ENCODE measurements around the gene PRDM7. TPM values are rescaled to one million over a fixed set of nuclear protein-coding genes. Genes with fewer than 3 reads are reported as not detected.
"Not testable (repeated sequence)": the region's sequence is repeated elsewhere in the genome, so short reads cannot be mapped to it uniquely, and the experiment has no call there.

Gene PRDM7
- polyA plus RNA-seq, 1 donor, result 0.91 TPM

DNA sequence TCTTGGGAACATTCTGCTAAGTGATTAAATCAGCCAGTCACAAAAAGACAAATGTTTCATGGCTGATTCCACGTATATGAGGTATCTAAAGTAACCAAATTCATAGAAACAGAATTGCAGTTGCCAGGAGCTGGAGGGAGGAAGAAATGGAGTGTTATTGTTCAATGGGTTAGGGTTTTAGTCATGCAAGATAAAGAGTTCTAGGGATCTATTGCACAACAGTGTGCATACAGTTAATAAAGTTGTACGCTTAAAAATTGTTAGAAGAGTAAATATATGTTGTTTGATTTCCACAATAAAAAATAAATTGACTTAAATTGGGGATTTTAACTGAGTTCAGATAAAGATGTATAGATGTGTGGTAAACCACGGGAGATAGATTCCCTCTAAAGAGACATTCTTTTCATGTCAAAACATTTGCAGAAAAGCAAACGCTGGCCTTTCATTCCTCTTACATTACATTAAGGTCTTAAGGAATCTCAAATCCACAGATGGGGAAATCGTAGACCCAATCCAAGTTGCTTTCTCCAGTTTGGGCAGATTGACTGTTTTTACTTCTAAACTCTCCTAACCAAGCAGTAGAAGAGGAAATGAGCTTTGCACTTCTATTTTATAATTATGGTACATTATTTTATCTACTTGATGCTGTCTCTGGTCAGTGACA is 4.6 kb downstream of the PRDM7 start:
- DNase-seq, result no peak

DNA sequence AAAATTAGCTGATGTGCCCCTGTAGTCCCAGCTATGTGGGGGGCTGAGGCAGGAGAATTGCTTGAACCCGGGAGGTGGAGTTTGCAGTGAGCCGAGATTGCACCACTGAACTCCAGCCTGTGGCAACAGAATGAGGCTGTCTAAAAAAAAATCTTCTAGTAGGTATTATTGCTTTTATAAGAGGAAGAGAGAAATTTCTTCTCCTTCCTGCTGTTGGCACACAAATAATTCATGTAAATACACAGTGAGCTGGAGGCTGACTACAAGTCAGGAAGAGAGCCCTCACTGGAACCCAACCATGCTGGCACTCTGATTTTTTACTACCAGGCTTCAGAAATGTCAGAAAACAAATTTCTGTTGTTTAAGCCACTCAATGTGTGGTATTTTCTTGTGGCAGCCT is 6.7 kb downstream of the PRDM7 start:
- no peak for DNase-seq

DNA sequence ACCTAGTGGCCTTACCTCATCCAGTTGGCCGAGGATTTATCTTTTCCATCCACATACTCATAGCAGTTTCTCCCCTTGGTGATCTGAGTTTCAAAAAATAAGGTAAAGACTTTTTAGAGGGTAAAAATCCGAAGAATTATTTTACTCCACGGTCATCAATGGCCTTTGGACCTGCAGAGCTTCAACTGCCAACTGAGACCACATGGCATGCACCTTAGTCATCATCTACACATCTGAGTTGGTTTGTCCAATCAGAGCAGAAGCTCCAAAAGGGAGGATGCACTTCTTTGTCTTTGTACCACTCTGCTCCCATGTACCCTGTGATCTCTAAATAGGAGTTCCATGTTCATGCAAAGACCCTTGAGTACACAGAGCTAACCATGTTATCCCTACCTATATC is 15.7 kb downstream of the PRDM7 start:
- no peak for DNase-seq

DNA sequence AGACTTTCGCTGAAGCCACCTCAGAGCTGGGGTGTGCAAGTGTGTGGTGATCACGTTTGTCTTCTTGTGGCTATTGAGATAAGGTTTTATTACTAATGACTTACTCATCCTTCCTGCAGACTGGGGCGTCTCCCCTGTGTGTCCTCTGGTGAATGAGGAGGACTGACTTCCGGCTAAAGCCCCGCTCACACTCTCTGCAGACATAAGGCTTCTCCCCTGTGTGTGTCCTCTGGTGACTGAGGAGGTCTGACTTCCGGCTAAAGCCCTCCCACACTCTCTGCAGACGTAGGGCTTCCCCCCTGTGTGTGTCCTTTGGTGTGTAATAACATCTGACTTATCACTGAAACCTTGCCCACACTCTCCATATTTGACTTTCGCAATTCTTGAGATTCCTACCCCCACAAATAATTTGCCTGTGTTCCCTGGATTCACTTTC is 19.4 kb downstream of the PRDM7 start:
- no peak for DNase-seq

DNA sequence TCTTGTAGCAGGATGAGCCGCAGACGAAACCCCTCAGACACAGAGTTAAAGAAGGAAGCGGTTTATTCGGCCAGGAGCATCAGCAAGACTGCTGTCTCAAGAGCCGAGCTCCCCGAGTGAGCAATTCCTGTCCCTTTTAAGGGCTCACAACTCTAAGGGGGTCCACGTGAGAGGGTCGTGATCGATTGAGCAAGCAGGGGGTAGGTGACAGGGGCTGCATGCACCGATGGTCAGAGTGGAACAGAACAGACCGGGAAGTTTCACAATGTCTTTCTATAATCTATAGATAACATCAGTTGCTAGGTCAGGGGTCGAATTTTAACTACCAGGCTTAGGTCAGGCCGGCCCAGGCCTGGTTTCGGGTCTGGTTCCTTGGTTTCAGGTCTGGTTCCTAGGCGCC is 20.6 kb downstream of the PRDM7 start:
- DNase-seq, result not testable (repeated sequence)

DNA sequence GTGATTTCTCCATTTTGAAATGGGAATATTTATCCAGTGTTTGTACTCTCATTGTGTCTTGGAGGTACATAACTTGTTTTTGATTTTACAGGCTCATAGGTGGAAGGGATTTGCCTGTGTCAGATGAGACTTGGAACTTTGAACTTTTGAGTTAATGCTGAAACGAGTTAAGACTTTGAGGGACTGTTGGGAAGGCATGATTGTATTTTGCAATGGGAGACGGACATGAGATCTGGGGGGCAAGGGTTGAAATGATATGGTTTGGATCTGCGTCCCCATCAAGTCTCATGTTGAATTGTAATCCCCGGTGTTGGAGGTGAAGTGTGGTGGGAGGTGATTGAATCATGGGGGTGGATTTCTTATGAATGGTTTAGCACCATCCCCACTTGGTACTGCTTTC is 21.8 kb downstream of the PRDM7 start:
- DNase-seq, result no peak

DNA sequence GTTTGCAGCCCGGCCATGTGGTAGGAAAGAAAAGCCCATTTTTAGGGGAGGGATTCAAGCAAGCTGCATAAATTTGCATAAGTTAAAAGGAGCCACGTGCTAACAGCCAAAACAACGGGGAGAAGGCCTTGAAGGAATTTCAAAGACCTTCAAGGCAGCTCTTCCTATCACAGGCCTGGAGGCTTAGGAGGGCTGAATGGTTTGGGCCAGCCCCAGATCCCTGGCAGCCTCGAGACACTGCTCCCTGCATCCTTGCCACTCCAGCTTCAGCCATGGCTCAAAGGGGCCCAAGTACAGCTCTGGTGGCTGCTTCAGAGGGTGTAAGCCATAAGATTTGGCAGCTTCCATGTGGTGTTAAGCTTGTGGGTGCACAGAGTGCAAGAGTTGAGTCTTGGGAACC is 22.6 kb downstream of the PRDM7 start:
- DNase-seq, result no peak

DNA sequence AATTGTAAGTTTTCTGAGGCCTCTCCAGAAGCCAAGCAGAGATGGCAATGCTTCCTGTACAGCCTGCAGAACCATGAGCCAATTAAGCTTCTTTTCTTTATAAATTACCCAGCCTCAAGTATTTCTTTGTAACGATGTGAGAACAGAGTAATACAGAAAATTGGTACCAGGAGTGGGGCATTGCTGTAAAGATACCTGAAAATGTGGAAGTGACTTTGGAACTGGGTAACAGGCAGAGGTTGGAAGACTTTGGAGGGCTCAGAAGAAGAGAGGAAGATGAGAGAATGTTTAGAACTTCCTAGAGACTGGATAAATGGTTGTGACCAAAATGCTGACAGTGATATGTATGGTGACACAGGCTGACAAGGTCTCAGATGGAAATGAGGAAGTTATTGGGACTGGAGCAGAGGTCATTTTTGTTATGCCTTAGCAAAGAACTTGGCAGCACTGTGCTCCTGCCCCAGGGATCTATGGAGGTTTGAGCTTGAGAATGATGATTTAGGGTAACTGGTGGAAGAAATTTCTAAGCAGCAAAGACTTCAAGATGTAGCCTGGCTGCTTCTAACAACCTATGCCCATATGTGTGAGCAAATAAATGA is 23.1 kb downstream of the PRDM7 start:
- DNase-seq, result no peak

DNA sequence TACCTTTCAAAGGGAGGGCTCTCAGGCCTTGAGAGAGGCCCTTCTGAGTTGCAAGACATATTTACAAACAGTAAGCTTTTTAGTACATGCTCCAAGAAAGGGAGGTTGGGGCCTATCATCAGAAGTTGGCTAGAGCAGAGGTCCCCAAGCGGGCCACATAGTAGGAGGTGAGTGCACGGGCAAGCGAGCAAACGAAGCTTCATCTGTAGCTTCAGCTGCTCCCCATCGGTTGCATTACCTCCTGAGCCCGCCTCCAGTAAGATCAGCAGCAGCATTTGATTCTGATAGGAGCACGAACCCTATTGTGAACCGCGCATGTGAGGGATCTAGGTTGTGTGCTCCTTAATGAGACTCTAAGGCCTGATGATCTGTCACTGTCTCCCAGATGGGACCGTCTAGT is 26.2 kb downstream of the PRDM7 start:
- no peak for DNase-seq

DNA sequence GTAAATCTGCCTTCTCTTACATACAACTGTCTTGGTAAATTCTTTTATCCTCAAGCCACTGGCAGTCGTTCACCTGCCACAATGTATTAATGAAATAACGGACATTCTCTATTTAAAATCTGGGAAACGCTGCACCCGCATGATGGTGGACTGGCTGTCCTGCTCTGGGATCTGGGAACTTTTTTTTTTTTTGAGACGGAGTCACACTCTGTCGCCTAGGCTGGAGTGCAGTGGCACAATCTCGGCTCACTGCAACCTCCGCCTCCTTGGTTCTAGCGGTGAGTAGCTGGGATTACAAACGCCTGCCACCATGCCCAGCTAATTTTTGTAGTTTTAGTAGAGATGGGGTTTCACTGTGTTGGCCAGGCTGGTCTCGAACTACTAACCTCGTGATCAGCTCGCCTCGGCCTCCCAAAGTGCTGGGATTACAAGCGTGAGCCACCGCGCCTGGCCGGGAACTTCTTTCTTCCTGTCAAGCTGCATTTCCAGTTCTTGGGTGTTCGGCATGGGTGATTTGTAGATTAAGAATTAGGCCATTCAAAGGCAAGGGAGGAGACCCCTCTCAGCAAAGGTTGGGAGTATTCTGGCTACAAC is 28.3 kb downstream of the PRDM7 start:
- DNase-seq, result no peak

DNA sequence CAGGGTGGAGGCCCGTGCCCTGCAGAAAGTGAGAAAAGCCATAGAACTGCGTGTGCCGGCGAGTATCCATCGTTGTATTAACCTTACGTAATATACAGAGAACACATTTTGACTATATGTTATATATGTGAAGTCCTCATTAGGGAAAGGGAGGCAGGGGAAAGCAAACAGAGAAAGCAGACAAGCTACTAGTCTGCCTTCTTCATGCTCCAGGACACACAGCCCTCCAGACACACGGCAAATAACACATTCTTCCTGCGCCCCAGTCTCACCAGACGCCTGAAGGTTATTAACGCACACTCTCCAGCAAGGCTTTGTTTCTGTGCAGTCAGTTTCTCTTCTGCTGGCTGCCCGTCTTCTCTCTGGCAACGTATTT is 28.8 kb downstream of the PRDM7 start:
- no peak for DNase-seq

DNA sequence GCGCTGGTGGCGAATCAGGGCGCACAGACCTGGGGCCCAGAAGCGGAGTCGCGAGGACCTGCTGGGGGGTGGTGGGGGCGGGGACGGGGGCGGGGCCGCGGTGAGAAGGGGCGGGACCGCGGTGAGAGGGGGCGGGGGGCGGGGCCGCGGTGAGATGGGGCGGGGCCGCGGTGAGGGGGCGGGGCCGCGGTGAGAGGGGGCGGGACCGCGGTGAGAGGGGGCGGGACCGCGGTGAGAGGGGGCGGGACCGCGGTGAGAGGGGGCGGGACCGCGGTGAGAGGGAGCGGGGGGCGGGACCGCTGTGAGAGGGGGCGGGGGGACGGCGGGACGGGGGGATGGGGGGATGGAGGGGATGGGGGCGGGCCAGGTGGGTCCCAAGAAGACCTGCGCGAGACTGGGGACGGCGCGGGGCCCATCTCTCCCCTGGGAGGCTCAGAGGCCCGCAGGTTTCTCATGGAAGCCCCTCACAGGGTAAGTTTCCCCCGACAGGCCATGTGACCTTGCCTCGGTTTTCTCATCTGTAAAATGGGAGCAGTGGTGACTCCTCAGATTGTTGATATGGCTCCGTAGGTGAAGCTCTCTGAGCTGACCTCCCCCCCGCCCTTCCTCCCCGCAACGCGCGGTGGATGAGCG is 29.3 kb downstream of the PRDM7 start:
- no peak for DNase-seq

DNA sequence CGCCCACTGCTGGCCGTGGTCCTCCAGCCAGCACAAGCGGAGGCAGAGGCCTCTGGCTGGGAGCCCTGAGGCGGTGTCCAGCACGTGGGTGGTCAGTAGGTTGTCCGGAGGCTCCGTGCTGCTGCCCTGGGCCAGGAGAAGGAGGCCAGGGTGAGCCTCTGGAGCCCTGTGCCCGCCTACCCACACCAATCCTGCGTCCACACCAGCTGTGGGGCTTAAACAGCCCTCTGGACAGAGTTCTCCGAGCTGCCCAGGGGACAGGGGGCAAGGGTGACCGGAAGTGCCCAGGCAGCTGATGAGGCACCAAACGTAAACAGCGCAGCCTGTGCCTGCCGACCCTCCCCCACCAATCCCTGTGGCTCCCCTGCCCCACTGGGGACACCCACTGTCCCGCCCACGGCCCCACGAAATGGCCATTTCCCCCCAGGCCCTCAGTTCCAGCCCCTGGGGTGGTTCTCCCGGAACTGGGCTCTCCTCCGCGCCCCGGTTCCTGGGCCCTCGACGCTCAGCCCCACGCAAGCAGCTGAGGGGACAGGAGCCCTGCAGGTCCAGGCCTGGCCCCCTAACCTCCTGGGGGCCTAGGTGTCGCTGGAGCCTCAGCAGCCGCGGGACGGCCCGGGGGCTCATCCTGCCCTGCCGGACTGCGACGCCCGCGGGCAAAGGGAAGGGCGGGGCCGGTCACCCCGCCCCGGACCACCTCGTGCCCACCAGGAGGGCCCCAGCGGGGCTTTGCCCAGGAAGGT is 30.0 kb downstream of the PRDM7 start:
- no peak for DNase-seq

DNA sequence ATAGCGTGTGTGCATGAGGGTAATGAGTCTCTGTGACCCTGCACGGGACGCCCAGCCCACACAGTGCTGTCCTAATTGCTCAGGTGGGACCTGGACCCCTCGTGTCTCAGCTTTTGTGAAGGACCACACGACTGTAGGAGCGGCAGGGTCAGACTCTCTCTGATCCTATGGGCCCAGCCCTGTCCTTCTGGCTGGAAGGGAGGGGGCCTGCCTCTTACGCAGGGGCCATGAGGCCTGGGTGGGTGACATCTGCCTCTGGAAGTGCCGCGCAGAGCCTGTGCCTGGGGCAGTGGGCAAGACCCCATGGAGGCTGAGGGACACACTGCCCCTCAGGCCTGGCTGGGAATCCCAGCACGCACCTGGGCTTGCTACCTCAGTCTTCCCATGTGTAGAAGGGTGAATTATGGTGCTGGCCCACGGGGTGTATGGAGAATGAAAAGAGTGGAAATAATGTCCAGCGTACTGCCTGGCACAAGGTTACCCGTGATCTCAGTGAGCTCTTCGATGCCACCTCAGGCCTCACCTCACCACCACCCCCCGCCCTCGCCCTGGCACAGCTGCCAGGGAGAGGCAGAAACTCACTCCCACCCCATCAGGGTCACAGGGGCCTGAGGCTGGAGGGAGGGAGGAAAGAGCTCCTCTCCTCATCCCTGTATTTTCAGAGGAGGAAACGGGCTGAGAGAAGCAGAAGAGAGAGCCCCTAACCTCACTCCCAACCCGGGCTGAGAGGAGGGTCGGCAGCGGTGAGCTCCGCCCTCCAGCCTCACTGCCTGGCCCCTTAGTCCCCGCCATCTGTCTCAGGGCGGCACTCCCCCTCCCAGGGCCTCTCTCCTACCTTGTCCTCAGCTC is 30.8 kb downstream of the PRDM7 start:
- peak; percentile 78 for DNase-seq

DNA sequence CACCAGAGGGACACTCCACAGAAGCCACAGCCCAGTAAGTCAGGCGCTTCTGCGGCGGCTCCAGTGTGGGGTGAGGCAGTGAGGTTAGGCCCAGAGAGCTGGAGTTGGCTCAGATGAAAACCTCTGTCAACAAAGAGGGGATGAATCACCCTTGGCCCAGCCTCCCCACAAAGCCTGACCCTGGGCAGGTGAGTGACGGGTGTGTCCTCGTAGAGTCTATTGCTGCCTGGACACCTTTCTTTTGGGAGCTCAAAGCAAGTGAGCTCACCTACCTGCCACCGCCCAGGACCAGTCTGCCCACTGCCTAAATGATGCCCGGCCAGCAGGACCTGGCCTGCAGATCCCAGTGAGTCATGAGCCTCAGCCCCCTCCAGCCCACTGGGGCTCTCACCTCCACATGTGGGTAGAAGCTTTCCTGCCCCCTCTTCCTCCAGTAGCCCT is 33.0 kb downstream of the PRDM7 start:
- no peak for DNase-seq

DNA sequence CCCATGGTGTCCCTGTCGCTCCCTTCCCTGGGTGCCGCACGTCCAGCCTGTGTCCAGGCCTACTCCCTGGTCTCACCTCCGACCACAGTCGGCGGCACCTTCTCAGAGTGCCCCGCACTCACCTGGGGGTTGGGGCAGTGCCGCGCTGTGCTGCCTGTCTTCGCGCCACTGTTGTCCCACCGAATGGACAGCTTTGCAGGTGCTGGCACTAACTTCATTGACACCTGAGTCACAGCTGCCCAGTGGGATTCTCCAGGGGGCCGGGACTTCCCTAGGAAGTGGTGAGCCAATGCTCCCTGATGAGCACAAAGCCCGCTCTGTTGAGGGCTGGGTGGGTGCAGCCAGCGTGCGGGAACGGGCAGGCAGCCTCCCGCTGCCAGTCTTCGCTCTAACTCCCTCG is 33.6 kb downstream of the PRDM7 start:
- no peak for DNase-seq

DNA sequence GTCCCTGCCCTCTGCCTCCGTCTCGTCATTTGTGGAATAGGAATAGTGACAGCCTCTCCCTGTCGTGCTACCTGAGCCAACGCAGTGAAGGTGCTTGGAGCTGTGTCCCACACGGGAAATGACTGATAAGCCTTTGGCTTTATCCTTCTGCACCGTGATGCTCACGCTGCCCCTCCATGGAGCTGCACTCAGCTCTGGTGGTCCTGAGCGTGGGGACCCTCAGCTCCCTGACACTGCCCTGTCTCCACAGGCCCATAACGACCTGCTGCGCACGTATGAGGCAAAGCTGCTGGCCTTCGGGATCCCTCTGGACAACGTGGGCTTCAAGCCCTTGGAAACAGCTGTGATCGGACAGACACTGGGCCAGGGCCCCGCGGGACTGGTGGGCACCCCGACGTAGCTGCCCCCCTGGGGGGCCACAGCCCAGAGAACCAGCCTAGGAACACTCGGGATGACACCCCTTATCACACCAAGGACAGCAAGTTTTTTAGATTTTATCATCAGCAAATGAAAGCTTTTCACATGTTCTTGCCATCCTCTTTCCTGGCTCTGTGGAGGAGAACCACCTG is 34.1 kb downstream of the PRDM7 start:
- no peak for DNase-seq

DNA sequence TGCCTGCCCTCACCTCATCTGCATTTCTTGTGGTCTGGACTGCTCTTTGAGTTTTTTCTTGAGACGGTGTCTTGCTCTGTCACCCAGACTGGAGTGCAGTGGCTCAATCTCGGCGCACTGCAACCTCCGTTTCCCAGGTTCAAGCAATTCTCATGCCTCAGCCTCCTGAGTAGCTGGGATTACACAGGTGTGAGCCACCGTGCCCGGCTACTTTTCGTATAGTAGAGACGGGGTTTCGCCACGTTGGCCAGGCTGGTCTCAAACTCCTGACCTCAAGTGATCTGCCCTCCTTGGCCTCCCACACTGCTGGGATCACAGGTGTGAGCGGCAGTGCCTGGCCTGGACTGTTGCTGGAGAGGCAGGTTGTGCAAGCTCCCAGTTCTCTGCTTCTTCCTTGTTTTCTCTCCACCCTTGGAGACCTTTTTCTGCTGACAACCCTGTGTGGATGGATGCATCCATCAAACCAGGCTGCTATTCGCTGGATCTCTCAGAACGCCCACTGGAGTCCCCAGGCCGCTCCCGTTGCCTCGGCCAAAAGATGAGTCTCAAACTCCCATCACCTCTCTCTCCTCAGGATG is 35.1 kb downstream of the PRDM7 start:
- no peak for DNase-seq

DNA sequence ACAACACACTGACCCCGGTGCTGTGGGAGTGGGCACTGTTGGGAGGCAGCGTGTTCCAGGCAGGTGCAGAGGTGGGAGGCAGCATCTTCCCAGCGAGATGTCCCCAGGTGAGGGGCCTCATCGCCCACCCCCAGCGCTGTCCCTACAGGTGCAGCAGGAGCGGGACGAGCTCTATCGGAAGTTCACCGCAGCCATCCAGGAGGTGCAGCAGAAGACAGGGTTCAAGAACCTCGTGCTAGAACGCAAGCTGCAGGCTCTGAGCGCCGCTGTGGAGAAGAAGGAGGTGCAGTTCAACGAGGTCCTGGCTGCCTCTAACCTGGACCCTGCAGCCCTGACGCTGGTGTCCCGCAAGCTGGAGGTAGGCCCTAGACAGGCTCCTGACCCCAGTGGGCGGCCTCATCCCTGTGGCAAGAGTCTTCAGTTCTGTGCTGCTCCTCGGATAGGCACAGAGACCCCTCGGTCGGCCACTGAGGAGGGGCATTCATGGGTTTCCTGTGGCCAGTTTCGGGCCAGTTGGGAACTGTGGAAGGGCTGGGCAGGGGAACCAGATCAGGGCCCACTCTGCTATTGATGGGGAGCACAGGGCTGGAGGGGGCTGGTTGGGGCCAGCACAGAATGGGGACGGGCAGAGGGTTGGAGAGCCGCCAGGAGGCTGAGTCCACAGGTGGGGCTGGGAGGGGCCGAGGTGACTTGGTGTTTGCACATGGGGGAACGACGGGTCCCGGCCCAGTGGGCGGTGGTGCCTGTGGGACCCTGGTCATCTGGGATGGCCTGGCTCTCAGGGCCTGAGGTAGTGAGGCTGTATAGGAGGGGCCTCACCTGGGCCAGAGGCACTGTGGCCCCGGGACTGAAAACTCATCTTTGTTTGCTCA is 36.7 kb downstream of the PRDM7 start:
- no peak for DNase-seq

DNA sequence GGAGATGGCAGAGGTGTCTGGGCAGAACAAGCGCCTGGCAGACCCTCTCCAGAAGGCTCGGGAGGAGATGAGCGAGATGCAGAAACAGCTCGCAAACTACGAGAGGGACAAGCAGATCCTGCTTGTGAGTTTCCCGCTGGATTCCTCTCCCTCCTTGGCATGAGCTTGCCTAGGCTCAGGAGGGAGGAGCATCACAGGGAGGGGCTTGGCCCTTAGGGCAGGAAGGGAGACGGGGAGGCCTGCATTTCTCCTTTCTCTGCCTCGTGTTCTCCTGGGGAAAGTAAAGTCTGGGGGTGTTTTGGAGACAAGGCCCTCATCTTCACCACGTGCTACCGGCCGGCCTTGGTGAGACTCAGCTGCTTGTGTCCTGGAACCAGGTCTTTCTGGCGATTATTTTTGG is 39.9 kb downstream of the PRDM7 start:
- DNase-seq, result no peak

Measured in left kidney (tissue), 2 donors.